HG03060 (cell line): Measurements from ENCODE around the gene KLKB1.
"Not testable (repeated sequence)": the region's sequence is repeated elsewhere in the genome, so short reads cannot be mapped to it uniquely, and the experiment has no call there.

Experiments
- ATAC-seq: cut with Tn5 transposase; IDR thresholded peaks from one replicate; pipeline ENCODE4 v1.9.1; 2021; ENCODE audit warnings: low read depth, moderate number of reproducible peaks; ENCODE audit not compliant: unreplicated experiment

Gene KLKB1

DNA sequence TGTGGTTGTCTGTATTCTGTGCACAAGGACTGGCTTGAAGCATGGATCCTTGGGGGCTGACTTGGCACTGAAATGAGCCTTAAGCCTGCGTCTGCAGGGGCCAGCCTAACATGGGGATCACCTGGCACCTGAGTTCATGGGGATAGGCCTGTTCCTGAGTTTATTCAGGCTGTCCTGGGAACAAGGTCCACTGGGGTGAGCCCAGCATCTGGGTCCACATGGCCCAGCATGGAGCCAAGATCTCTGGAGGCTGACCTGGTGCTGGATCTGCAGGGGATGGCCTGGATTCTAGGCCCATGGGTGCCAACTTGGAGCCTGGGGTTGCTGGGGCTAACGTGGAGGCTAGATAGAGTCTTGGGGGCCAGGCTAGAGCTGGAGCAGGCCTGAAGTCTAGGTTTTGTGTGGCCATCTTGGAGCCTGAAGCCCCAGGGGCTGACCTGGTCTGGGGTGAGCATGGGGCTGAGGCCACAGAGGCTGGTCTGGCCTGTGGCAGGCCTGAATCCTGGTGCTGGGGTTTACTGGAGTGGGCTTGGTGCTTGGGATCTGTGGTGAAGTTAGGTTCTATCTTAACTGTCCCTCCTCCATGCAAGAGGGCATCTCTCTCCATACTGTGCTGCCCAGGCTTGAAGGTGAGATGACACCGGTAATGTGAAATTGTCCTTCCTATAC, 652 bp upstream of the KLKB1 start:
- ATAC-seq = no peak

DNA sequence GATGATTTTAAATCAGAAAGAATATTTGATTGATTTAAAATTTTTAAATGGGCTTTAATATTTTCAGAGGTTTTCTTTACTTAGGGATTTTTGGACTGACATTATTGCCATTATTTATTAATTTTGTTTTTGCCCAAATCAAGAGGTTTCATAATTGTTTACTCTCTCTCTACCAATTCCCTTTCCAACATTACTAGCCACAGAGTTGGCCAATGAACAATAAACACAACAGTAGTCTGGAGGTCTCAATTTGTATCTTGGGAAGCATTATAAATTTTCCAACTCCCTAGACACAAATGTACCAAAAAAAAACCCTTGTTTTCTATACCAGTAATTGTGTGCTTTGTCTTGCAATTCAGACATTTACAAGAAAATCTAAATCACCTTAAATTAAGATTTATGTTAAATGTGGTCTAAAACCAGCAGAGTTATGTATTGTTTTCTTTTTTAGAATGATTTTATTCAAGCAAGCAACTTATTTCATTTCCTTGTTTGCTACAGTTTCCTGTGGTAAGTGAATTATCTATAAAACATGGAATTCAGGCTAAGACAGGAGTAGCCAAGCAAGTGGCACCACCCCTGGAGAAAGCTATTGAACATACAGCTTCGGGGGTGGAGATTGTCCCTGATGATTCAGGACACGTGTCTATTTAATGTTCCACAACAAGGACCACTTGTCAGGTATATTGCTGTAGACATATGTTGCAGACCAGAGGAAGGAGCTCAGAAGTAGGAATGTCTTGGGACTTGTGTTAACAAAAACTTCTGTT, 622 bp downstream of the KLKB1 start:
- ATAC-seq = no peak

DNA sequence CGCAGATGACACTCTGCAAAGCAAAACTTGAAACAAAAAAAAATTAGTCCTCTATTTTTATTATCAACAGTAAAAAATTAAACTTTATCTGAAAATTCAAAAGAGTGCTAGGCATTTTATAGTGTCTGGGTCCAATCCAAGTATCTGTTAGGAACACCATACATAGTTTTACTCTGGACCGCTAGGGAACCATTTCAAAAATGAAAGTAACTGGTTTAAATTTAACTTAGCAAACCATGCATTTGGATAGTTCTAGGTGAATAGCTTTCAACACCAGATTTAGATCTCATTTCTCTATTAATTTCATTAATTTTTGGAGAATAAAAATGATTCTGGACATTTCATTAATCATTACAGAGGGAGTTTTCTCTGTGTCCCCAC, 1.2 kb downstream of the KLKB1 start:
- no peak for ATAC-seq

DNA sequence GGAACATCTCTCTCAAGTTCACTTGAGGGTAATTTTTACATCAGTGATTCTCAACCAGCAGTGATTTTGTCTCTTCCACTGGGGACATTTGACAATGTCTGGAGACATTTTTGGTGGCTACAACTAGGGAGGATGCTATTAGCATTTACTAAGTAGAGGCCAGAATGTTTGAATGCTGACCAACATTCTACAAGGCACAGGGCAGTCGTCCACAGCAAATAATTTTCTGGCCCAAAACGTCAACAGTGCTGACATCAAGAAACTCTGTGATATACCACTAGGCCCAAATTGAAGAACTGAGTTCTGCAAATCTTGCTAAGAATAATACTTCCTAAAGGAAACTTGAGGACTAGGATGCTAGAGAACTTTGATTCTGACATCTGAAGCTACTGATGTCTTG, 7.1 kb downstream of the KLKB1 start:
- no peak for ATAC-seq

DNA sequence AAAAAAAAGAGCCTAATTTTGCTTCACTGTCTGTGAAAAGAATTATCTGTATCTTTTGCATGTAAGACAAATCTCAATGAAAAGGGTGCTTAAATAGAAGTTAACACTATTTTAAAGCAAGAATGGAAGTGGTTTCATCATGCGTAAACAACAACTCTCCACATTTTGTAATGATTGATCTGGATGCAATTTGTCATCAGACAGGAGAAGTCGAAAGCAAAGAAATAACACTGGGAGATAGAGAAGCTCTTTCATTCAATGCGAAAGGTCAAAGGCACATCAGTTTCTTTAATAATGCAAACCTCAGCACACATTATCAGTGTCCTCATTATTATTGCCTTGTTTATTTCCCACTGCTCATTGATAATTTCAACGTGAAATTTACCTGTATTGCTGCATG, 8.8 kb downstream of the KLKB1 start:
- ATAC-seq = no peak

DNA sequence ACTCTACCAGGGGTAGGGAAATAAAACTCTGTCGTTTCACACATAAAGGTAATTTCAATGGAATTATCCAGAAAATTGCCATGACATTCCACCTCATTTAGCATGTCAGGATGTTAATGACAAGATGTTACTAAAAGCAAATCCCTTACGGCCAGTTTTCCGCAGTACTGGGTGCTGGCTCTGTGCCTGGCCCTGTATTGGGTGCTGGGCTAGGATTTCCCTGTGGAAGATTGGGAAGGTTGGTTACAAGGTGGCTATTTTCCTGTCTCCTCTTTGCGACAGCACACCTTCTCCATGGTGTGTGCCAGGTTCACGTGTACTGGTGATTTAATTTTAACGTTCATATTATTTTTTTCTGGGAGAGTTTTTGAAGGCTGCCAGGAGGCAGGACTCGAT, 13.1 kb downstream of the KLKB1 start:
- ATAC-seq = no peak

DNA sequence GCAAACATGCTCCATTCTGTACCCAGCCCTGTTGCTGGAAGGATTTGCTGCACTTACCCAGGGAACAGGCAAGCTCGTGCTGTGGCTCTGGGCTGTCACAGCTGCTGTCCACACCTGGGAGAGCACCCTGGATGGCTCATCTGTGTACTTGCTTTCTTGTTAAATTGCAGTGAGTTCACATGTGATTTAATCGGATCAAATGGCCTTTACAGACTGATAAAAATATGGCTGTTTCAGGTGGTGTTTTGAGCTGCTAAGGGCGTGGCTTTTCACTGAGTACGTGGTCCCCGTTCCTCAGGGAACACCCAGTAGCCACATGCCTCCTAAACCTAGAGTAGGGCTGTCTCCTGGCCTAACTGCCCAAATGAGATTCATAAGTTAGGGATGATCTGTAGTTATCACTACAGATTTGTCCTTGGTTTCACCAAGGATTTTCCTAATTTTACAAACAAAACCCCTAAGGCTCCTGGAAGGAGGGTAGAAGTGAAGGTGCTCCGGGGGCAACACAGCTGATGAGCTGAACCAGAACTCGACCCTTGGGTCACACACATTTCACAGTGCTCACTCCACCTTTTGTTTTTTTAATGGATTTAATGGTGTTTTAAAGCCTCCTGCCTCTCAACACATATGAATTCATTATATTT, 13.7 kb downstream of the KLKB1 start:
- ATAC-seq = no peak

DNA sequence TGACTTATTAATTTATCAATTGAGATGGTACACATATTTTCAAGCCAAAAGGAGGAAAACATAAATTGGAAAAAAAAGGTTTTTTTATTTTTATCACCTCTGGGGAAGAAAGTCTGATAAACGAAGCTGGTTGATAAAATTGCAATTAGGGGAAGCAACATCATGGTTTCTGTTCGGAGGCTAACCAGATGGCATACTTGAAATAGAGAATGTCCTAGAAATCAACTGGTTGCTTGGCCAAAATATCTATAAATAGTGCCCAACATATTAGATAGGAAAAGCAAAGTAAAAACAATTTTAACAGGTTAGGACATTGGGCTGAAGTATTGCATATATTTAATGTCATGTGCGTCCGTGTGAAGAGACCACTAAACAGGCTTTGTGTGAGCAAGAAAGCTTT, 14.3 kb downstream of the KLKB1 start:
- ATAC-seq = no peak

DNA sequence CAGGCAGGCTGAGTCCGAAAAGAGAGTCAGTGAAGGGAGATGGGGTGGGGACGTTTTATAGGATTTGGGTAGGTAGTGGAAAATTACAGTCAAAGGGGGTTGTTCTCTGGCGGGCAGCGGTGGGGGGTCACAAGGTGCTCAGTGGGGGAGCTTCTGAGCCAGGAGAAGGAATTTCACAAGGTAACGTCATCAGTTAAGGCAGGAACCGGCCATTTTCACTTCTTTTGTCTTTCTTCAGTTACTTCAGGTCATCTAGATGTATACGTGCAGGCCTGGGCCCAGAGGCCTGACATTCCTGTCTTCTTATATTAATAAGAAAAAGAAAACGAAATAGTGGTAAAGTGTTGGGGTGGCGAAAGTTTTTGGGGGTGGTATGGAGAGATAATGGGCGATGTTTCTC, 14.7 kb downstream of the KLKB1 start:
- ATAC-seq = not testable (repeated sequence)

DNA sequence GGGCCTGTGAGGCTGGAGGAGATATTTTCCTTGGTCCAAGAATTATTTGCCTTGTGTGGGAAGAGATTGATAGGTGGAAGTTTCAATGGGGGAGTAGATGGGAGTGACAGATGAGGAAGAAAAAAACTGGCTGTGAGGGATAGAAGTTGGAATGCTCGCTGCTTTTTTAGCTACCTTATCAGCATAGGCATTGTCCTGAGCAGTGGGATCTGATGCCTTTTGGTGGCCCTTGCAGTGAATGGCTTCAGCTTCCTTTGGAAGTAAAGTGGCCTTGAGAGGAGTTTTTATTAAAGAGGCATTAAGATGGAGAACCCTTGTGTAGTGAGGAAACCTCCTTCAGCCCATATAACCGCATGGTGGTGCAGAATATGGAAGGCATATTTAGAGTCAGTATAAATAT, 16.0 kb downstream of the KLKB1 start:
- ATAC-seq = no peak

DNA sequence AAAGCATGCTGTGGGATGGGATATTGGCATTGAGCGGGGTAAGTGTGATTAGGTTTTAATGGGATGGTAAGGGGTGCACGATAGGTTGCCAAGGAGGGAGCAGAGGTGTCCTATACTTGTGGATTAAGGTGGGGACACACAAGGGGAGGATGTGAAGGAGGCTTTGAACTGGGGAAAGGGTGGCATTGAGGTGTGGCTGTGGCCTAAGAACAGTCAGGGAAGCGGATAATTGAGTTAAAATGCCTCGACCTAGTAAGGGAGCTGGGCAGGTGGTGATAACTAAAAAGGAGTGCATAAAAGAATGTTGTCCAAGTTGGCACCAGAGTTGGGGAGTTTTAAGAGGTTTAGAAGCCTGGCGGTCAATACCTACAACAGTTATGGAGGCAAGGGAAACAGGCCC, 17.5 kb downstream of the KLKB1 start:
- no peak for ATAC-seq

DNA sequence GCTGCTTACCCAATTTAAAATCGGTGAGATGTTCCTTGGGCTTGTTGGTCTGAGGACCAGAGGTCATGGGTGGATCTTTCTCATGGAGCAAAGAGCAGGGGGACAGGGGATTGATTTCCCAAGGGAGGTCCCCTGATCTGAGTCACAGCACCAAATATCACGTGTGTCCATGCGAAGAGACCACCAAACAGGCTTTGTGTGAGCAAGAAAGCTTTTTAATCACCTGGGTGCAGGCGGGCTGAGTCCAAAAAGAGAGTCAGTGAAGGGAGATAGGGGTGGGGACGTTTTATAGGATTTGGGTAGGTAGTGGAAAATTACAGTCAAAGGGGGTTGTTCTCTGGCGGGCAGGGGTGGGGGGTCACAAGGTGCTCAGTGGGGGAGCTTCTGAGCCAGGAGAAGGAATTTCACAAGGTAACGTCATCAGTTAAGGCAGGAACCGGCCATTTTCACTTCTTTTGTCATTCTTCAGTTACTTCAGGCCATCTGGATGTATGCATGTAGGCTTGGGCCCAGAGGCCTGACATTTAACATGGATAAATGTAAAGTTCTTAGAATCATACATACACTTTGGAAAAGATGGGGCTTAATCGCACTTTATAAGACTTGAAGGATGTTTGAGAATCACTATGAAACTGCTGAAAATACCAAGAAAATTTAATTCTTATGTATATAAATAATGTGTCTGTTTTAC, 19.9 kb downstream of the KLKB1 start:
- not testable (repeated sequence) for ATAC-seq

DNA sequence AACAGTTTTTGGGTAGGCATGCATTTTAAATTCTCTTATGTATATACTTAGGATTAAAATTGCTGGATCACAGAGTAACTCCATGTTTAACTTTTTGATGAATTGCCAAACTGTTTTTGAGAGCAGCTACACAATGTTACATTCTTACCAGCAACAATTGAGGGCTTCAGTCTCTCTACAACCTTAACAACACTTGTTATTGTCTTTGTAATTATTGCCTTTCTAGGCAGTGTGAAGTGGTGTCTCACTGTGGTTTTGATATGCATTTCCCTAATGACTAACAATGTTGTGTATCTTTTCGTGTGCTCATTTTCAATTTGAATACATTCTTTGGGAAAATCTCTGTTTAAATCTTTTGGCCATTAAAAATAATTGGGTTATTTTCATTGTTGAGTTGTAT, 21.3 kb downstream of the KLKB1 start:
- ATAC-seq = no peak

DNA sequence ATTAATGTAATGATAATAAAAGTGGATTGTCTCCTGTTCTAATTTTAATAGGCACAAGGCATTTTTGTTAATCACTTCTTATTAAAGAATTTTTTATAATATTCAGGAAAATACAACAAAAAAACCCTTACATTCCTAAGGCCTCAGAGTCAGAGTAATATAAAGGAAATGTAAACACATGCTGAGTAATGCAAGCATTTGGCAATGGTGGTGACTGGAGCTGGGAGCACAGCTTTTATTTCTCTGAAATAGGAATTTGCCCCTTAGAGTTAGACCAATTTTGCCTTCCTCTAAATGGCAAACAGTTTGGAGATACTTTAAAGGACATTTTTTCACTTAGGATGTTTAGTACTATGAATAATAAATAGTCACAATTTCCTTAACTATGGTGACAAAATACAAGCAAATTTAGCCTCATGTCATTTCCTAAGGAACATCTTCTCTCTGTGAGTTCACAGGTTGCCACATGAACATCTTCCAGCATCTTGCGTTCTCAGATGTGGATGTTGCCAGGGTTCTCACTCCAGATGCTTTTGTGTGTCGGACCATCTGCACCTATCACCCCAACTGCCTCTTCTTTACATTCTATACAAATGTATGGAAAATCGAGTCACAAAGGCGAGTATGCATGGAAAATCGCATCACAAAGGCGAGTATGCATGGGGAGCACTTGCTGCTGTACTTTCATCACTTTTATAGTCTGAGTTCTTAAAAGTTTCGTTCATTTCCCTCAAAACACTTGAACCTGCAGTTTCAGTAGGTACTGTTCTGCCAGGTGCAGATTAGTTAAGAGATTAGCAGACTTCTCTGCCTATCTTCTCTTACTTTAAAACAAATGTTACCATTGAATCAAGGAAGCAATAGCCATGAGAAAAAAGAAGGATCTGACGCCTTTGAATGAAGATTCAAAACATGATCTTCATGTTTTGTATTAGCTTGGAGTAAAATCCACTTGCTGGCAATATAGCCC, 22.8 kb downstream of the KLKB1 start:
- ATAC-seq = no peak

DNA sequence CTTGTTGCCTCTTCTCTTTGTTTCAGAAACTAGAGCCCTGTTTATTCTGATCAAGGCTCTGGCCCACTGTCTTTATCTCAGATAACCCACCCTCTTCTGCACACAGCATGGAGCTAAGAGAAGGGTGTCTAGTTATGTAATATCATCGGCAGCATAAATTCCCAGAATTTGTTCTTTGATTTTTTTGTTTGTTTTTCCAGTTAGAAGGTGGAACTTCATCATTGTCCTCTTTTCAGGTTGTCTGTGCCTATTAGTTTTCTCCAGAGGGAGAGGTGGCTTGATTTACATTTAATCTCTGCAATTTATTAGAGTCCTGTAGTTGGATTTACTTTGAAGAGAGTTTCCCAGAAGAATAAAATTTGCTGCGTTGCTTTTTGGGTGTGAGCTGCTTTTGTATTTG, 23.5 kb downstream of the KLKB1 start:
- ATAC-seq = no peak

DNA sequence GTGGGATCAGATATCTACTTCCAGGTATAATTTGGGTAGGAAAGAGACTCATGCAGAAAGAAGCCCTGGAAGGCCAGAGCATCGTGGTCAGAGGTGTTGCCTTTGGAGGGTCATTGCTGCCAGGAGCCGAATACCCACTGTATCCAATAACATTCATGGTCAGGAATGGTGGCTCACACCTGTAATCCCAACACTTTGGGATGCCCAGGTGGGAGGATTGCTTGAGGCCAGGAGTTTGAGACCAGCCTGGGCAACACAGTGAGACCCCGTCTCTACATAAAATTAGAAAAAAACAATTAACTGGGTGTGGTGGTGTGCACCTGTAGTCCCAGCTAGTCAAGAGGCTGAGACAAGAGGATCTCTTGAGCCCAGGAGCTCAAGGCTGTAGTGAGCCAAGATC, 27.8 kb downstream of the KLKB1 start:
- ATAC-seq = no peak

DNA sequence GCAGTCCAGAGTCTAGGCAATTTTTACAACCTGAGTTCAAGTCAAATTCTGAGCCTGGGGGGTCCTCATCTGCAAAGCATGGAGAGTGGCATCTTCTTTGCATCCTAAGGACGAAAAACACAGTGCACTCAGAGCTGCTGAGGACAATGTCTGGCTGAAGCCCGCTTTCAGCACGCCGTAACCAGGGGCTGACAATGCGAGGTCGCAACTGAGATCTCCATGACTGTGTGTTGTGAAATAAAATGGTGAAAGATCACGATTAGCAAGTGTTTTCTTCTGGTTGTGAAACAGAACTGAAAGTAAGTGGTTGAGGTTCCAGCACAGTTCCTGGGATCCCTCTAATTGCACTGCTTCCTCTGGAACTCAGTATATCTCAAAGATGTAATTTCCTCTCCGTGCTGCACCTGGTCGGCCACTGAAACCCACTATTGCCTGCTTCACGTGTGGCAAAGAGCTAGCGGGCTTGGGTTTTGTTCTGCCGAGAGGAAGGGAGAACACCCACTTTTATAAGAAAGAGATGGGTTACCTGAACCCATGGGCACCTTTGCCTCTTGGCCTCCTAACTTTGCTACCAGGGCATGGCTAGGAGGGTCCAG, 31.0 kb downstream of the KLKB1 start:
- no peak for ATAC-seq

DNA sequence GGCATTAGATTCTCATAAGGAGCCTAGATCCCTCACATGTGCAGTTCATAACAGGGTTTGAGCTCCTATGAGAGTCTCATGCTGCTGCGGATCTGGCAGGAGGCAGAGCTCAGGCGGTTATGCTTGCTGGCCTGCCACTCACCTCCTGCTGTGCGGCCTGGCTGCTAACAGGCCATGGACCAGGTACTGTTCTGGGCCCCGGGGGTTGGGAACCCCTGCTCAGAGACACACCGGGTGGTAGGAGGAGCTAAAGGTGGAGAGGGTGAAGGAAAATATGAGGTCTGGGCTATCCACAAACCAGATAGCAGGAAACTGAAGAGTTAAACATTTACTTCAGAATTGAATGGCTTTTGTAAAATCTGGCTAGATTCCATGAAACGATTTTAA, 32.8 kb downstream of the KLKB1 start:
- ATAC-seq = no peak

DNA sequence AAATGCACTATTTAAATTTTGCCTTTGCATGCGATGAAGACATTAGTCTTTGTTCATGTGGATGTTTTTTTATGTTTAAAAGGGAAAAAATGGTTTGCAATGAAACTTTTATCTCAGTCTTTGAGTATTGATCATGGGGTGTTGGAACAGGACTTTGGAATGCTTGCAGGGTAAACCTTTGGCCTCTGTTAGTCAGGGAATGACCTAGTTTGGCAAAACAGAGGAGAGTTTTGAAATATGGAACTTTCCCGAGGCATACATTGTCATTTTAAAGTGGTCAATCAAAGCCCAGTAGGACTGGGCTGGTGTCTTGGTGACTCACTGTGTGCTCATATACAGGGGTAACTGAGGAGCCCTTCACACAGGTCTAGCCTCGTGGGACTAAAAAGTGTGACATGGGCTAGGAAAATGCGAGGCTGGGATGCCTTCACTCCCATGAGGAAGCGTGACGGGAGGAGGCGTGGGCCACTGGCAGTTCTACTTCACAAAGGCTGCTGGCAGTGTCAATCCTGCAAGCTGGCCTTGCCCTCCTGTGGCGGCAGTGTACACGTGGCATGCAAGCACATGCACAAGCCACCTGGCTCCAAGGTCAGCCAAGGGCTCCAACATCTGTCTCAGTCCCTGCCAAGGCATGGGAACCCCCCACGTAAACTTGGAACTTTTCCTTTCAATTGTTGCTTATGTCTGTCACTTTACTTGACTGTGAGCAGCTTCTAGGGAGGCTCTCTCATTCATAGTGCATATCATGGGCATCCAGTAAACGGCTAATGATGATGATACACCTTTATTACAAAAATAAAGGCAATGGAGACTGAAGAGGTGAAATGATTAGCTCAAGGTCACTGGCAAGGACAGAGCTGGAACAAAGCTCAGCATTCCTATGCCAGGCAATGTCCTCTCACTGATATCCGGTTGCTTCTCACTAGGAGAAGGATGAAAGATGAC, 33.5 kb downstream of the KLKB1 start:
- no peak for ATAC-seq
